ENCODE results near the gene MRRF.

The MRRF gene

GRCh38 chr9:122263699-122264349, 858 bp upstream of the MRRF start:
- Histone ChIP-seq H3K9me3 (ENCODE audit: control insufficient read depth, low read length) (no peaks in the 10 kb centered on the region), H2BK12ac (ENCODE audit: low read length in 2 of 2) (no peak overlapping the region), H3K36me3 (ENCODE audit: control insufficient read depth in 1 of 2, insufficient read depth in 2 of 2, low read depth in 1 of 2, low read length in 2 of 2) (peaks cover 11 to 27% of the 10 kb centered on the region in 2 experiments), H3K4me2 (ENCODE audit: low read length, poor library complexity, severe bottlenecking) (peak overlapping the region; percentile 80), H3K4ac (ENCODE audit: low read depth in 1 of 2, low read length in 2 of 2) (peak overlapping the region in 1 of 2 experiments; percentile 47), H3K4me3 (ENCODE audit: insufficient read depth in 1 of 2, low read depth in 1 of 2, low read length in 2 of 2) (peak overlapping the region; percentile 88 to 95), H2BK5ac (ENCODE audit: low read depth, low read length, poor library complexity, severe bottlenecking) (no peak overlapping the region), H2AFZ (ENCODE audit: low read depth, low read length) (peak overlapping the region; percentile 94), H4K8ac (ENCODE audit: low read length) (no peak overlapping the region), H3K79me1 (replicated peaks; ENCODE audit: low read length, poor library complexity, severe bottlenecking) (peaks cover 23% of the 10 kb centered on the region), H2AK5ac (ENCODE audit: low read length, severe bottlenecking) (no peak overlapping the region), H3K23ac (ENCODE audit: low read length in 2 of 2) (no peak overlapping the region), H3K9ac (ENCODE audit: low read length) (peak overlapping the region; percentile 95), H3K27ac (ENCODE audit: low read length, poor library complexity, severe bottlenecking) (no peak overlapping the region), H2BK15ac (ENCODE audit: low read depth, poor library complexity, severe bottlenecking) (no peak overlapping the region), H3K18ac (ENCODE audit: low read depth in 1 of 2, low read length in 2 of 2) (peak overlapping the region in 1 of 2 experiments; percentile 94), H4K91ac (ENCODE audit: low read length) (no peak overlapping the region), H3K27me3 (ENCODE audit: control insufficient read depth in 1 of 2, insufficient read depth in 1 of 2, low read length in 2 of 2) (no peaks in the 10 kb centered on the region), H3K14ac (ENCODE audit: low read length in 2 of 2) (no peak overlapping the region), H2BK120ac (ENCODE audit: low read depth, low read length) (no peak overlapping the region), H3K4me1 (ENCODE audit: control insufficient read depth, insufficient read depth, low read depth, low read length) (no peaks in the 10 kb centered on the region)
- DNase-seq, result peak; percentile 52
- 32% methylated on average over 13 of the region's 13 CpGs for WGBS

GRCh38 chr9:122265149-122265915, 650 bp downstream of the MRRF start:
- H3K4ac ChIP-seq (ENCODE audit: low read depth in 1 of 2, low read length in 2 of 2), result peak overlapping the region in 1 of 2 experiments; percentile 92
- H3K4me2 ChIP-seq (ENCODE audit: low read length, poor library complexity, severe bottlenecking), result peak overlapping the region; percentile 69
- no peak overlapping the region for H2BK120ac ChIP-seq (ENCODE audit: low read depth, low read length)
- peaks cover 3 to 12% of the 10 kb centered on the region in 2 experiments for H3K36me3 ChIP-seq (ENCODE audit: control insufficient read depth in 1 of 2, insufficient read depth in 2 of 2, low read depth in 1 of 2, low read length in 2 of 2)
- no peak overlapping the region for H2BK12ac ChIP-seq (ENCODE audit: low read length in 2 of 2)
- no peaks in the 10 kb centered on the region for H3K4me1 ChIP-seq (ENCODE audit: control insufficient read depth, insufficient read depth, low read depth, low read length)
- peak; percentile 63 for DNase-seq
- no peak overlapping the region for H2AK5ac ChIP-seq (ENCODE audit: low read length, severe bottlenecking)
- peak overlapping the region; percentile 95 for H3K9ac ChIP-seq (ENCODE audit: low read length)
- 18% methylated on average over 14 of the region's 17 CpGs for WGBS
- H3K4me3 ChIP-seq (ENCODE audit: insufficient read depth in 1 of 2, low read depth in 1 of 2, low read length in 2 of 2), result peak overlapping the region; percentile 88 to 95
- H3K14ac ChIP-seq (ENCODE audit: low read length in 2 of 2), result no peak overlapping the region
- no peak overlapping the region for H3K23ac ChIP-seq (ENCODE audit: low read length in 2 of 2)
- peaks cover 20% of the 10 kb centered on the region for H3K79me1 ChIP-seq (replicated peaks; ENCODE audit: low read length, poor library complexity, severe bottlenecking)
- H2AFZ ChIP-seq (ENCODE audit: low read depth, low read length), result peak overlapping the region; percentile 92
- H3K18ac ChIP-seq (ENCODE audit: low read depth in 1 of 2, low read length in 2 of 2), result peak overlapping the region in 1 of 2 experiments; percentile 100
- H3K9me3 ChIP-seq (ENCODE audit: control insufficient read depth, low read length), result no peaks in the 10 kb centered on the region
- no peak overlapping the region for H2BK15ac ChIP-seq (ENCODE audit: low read depth, poor library complexity, severe bottlenecking)
- H4K91ac ChIP-seq (ENCODE audit: low read length), result no peak overlapping the region
- H2BK5ac ChIP-seq (ENCODE audit: low read depth, low read length, poor library complexity, severe bottlenecking), result peak overlapping the region; percentile 14
- no peaks in the 10 kb centered on the region for H3K27me3 ChIP-seq (ENCODE audit: control insufficient read depth in 1 of 2, insufficient read depth in 1 of 2, low read length in 2 of 2)
- no peak overlapping the region for H4K8ac ChIP-seq (ENCODE audit: low read length)
- no peak overlapping the region for H3K27ac ChIP-seq (ENCODE audit: low read length, poor library complexity, severe bottlenecking)

GRCh38 chr9:122268041-122268814, 3.5 kb downstream of the MRRF start:
- DNase-seq, result no peak
- H3K36me3 ChIP-seq (ENCODE audit: control insufficient read depth in 1 of 2, insufficient read depth in 2 of 2, low read depth in 1 of 2, low read length in 2 of 2), result peaks cover 3 to 29% of the 10 kb centered on the region in 2 experiments
- no peak overlapping the region for H2AK5ac ChIP-seq (ENCODE audit: low read length, severe bottlenecking)
- 90% methylated on average over 5 of the region's 6 CpGs for WGBS
- H3K9me3 ChIP-seq (ENCODE audit: control insufficient read depth, low read length), result no peaks in the 10 kb centered on the region
- H2BK12ac ChIP-seq (ENCODE audit: low read length in 2 of 2), result no peak overlapping the region
- H2BK5ac ChIP-seq (ENCODE audit: low read depth, low read length, poor library complexity, severe bottlenecking), result no peak overlapping the region
- peaks cover 19% of the 10 kb centered on the region for H3K79me1 ChIP-seq (replicated peaks; ENCODE audit: low read length, poor library complexity, severe bottlenecking)
- no peaks in the 10 kb centered on the region for H3K4me1 ChIP-seq (ENCODE audit: control insufficient read depth, insufficient read depth, low read depth, low read length)
- H2BK15ac ChIP-seq (ENCODE audit: low read depth, poor library complexity, severe bottlenecking), result no peak overlapping the region
- no peak overlapping the region for H2AFZ ChIP-seq (ENCODE audit: low read depth, low read length)
- H3K27me3 ChIP-seq (ENCODE audit: control insufficient read depth in 1 of 2, insufficient read depth in 1 of 2, low read length in 2 of 2), result no peaks in the 10 kb centered on the region
- no peak overlapping the region for H2BK120ac ChIP-seq (ENCODE audit: low read depth, low read length)
- no peak overlapping the region for H3K14ac ChIP-seq (ENCODE audit: low read length in 2 of 2)
- H3K4me3 ChIP-seq (ENCODE audit: insufficient read depth in 1 of 2, low read depth in 1 of 2, low read length in 2 of 2), result no peak overlapping the region
- no peak overlapping the region for H4K91ac ChIP-seq (ENCODE audit: low read length)
- H4K8ac ChIP-seq (ENCODE audit: low read length), result no peak overlapping the region
- no peak overlapping the region for H3K27ac ChIP-seq (ENCODE audit: low read length, poor library complexity, severe bottlenecking)
- H3K4ac ChIP-seq (ENCODE audit: low read depth in 1 of 2, low read length in 2 of 2), result no peak overlapping the region
- no peak overlapping the region for H3K18ac ChIP-seq (ENCODE audit: low read depth in 1 of 2, low read length in 2 of 2)
- no peak overlapping the region for H3K4me2 ChIP-seq (ENCODE audit: low read length, poor library complexity, severe bottlenecking)
- H3K23ac ChIP-seq (ENCODE audit: low read length in 2 of 2), result no peak overlapping the region
- H3K9ac ChIP-seq (ENCODE audit: low read length), result no peak overlapping the region

GRCh38 chr9:122274055-122274454, 9.4 kb downstream of the MRRF start:
- Histone ChIP-seq H3K4me3 (ENCODE audit: insufficient read depth in 1 of 2, low read depth in 1 of 2, low read length in 2 of 2) (no peak overlapping the region), H3K4me2 (ENCODE audit: low read length, poor library complexity, severe bottlenecking) (no peak overlapping the region), H2AK5ac (ENCODE audit: low read length, severe bottlenecking) (no peak overlapping the region), H2BK5ac (ENCODE audit: low read depth, low read length, poor library complexity, severe bottlenecking) (no peak overlapping the region), H3K27me3 (ENCODE audit: control insufficient read depth in 1 of 2, insufficient read depth in 1 of 2, low read length in 2 of 2) (no peaks in the 10 kb centered on the region), H2BK12ac (ENCODE audit: low read length in 2 of 2) (no peak overlapping the region), H4K91ac (ENCODE audit: low read length) (no peak overlapping the region), H3K9ac (ENCODE audit: low read length) (no peak overlapping the region), H3K9me3 (ENCODE audit: control insufficient read depth, low read length) (peaks cover 24% of the 10 kb centered on the region), H3K23ac (ENCODE audit: low read length in 2 of 2) (no peak overlapping the region), H3K4me1 (ENCODE audit: control insufficient read depth, insufficient read depth, low read depth, low read length) (no peaks in the 10 kb centered on the region), H3K14ac (ENCODE audit: low read length in 2 of 2) (no peak overlapping the region), H3K18ac (ENCODE audit: low read depth in 1 of 2, low read length in 2 of 2) (no peak overlapping the region), H3K4ac (ENCODE audit: low read depth in 1 of 2, low read length in 2 of 2) (no peak overlapping the region), H4K8ac (ENCODE audit: low read length) (no peak overlapping the region), H2BK15ac (ENCODE audit: low read depth, poor library complexity, severe bottlenecking) (no peak overlapping the region), H3K36me3 (ENCODE audit: control insufficient read depth in 1 of 2, insufficient read depth in 2 of 2, low read depth in 1 of 2, low read length in 2 of 2) (peaks cover 7 to 67% of the 10 kb centered on the region in 2 experiments), H3K79me1 (replicated peaks; ENCODE audit: low read length, poor library complexity, severe bottlenecking) (peaks cover 23% of the 10 kb centered on the region), H3K27ac (ENCODE audit: low read length, poor library complexity, severe bottlenecking) (no peak overlapping the region), H2AFZ (ENCODE audit: low read depth, low read length) (no peak overlapping the region), H2BK120ac (ENCODE audit: low read depth, low read length) (no peak overlapping the region)
- no peak for DNase-seq
- WGBS, result 94% methylated on average over 2 of the region's 2 CpGs
